Mesodermal cell (in vitro differentiated cells): ENCODE measurements around the gene GRB2.
A peak's percentile ranks its signal among the peaks of the same experiment; 100 is the strongest.

Source experiments
- H3K27ac ChIP-seq: 2 replicates; pipeline ENCODE4 v1.7.0; 2013; ENCODE audit warnings: mild to moderate bottlenecking, low read depth, low read length, moderate library complexity; ENCODE audit not compliant: severe bottlenecking
- H3K36me3 ChIP-seq: 2 replicates; pipeline ENCODE4 v1.7.1; 2013; ENCODE audit warnings: mild to moderate bottlenecking, low read length, moderate library complexity; ENCODE audit not compliant: control insufficient read depth, insufficient read depth
- H3K4me1 ChIP-seq: one replicate; pipeline ENCODE4 v1.7.1; 2013; ENCODE audit warnings: mild to moderate bottlenecking, low read length; ENCODE audit not compliant: insufficient read depth, control insufficient read depth, poor library complexity, severe bottlenecking
- H3K4me3 ChIP-seq: 2 replicates; pipeline ENCODE4 v1.7.0; 2013; ENCODE audit warnings: low read length, control low read depth, mild to moderate bottlenecking; ENCODE audit not compliant: insufficient read depth, poor library complexity, severe bottlenecking; ENCODE audit errors: extremely low read depth
- H3K9me3 ChIP-seq: 2 replicates; pipeline ENCODE4 v1.7.1; 2013; ENCODE audit warnings: mild to moderate bottlenecking, low read length, moderate library complexity; ENCODE audit not compliant: control insufficient read depth
- WGBS, 2 experiments: methylation state at CpG; one replicate each; pipeline ENCODE4 v1.1.5; 2013; ENCODE audit warnings: missing lambda C conversion rate in 2 of 2; ENCODE audit not compliant: insufficient coverage in 2 of 2; 5-methylcytosine and 5-hydroxymethylcytosine counted together

GRB2 gene

DNA sequence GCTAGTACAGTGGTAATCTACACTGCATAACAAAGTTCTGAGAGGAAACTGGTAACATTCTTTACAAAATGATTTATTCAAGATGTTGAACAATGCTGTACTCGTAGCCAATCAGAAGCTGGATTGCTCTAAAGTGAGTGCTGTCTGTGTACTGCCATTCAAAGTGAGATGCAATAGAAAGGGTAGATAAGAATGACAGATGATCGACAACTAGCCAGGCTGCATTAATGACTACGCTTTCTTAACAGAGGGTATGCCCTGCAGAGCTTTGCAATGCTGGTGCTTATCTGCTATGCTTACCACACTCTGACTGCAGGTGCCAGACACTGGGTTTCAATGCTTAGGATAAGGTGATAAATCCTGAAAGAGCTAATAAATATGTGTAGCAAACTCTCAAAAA, 70.2 kb downstream of the GRB2 start:
- WGBS, 2 experiments: 86 to 90% methylated on average over 3 of the region's 3 CpGs
- no peak overlapping the region for H3K27ac ChIP-seq
- no peak overlapping the region for H3K4me3 ChIP-seq
- H3K36me3 ChIP-seq: peaks cover 21% of the 10 kb centered on the region
- no peaks in the 10 kb centered on the region for H3K4me1 ChIP-seq
- no peaks in the 10 kb centered on the region for H3K9me3 ChIP-seq

DNA sequence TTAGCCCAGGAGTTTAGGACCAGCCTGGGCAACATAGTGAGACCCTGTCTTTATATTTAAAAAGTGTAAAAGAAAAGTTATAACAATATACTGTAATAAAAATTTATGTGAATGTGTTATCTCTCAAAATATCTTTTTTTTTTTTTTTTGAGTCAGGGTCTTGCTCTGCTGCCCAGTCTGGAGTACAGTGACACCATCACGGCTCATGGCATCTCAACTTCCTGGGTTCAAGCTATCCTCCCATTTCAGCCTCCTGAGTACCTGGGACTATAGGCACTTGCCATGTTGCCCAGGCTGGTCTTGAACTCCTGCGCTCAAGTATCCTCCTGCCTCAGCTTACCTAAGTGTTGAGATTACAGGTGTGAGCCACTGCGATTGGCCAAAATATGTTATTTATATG, 70.8 kb downstream of the GRB2 start:
- H3K27ac ChIP-seq: no peak overlapping the region
- H3K36me3 ChIP-seq: peaks cover 20% of the 10 kb centered on the region
- no peak overlapping the region for H3K4me3 ChIP-seq
- no peaks in the 10 kb centered on the region for H3K9me3 ChIP-seq
- no peaks in the 10 kb centered on the region for H3K4me1 ChIP-seq
- WGBS, 2 experiments: 90 to 96% methylated on average over 3 of the region's 3 CpGs

DNA sequence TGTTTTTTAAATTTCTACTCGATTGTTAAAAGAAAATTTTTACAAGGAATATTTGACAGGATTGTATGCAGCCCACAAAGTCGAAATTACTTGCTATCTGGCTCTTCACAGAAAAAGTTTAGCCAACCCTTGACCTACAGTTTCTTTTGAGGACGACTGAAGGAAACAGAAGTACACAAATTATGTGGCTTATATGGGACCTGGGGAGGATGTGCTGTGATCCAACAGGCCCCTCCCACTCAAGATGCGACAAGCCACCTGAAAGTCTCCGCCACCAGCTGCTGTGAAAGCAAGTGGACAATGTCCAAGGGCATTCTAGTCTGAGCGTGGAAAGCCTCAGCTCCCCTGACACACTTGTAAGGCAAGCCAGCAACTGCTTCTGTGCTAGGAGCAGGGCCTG, 73.8 kb downstream of the GRB2 start:
- 96 to 100% methylated on average over 4 of the region's 6 CpGs for WGBS, 2 experiments
- peaks cover 2% of the 10 kb centered on the region for H3K4me1 ChIP-seq

DNA sequence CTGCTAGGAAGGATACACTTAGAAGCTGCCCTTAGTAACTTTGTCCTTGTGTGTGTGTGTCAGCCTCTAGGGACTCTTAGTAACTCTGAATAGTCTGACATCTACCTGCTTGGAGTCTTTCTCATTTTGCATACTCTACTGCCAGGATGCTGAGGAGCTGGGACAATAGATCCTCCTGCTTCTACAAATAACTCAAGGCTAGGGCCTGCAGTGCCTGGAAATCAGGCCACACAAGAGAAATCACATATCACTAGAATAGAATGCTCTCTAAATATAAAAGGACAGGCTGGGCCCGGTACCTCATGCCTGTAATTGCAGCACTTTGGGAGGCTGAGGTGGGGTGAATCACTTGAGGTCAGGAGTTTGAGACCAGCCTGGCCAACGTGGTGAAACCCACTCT, 77.7 kb downstream of the GRB2 start:
- Histone ChIP-seq H3K9me3 (no peaks in the 10 kb centered on the region), H3K4me1 (peaks cover 15% of the 10 kb centered on the region), H3K36me3 (peaks cover 61% of the 10 kb centered on the region), H3K4me3 (no peak overlapping the region), H3K27ac (no peak overlapping the region)
- 60 to 71% methylated on average over 1 of the region's 2 CpGs for WGBS, 2 experiments

More for the DNA sequence above, 73.8 kb downstream of the GRB2 start:
- Histone ChIP-seq H3K36me3 (peaks cover 33% of the 10 kb centered on the region), H3K9me3 (no peaks in the 10 kb centered on the region), H3K4me3 (no peak overlapping the region), H3K27ac (no peak overlapping the region)

DNA sequence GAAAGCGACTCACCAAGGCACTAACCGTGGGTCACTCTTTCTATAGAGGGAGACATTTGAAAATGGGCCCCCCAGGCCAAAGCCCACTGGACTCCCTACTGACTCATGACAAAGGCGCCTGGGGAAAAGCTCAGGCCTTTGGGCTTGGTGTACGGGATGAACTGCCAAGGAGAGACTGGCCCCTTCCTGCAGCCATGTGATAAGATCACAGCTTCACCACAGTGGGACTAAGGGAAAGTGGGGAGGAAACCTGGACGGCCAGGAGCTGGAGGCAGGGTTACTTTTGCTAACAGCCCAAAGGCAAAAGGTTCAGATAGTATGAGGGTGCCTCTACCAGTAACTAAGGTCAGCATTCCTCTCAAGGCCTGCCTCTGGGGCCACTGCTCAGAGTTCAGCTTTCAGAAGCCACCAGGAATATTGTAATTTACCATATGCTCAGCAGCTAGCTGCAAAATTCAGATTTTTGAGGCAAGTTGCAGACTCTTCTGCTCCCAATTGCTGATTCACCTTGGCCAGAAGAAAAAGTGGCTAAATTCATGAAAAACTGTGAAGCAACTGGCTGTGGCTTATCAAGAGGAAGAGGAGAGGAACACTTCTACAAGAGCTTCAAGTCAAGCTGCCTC, 79.1 kb downstream of the GRB2 start:
- no peak overlapping the region for H3K4me3 ChIP-seq
- H3K27ac ChIP-seq: peak overlapping the region; percentile 62
- peaks cover 15% of the 10 kb centered on the region for H3K4me1 ChIP-seq
- H3K9me3 ChIP-seq: no peaks in the 10 kb centered on the region
- WGBS, 2 experiments: 70% methylated on average over 4 of the region's 5 CpGs; no CpG with 5 or more reads in 1 of the 2 experiments
- H3K36me3 ChIP-seq: peaks cover 69% of the 10 kb centered on the region

DNA sequence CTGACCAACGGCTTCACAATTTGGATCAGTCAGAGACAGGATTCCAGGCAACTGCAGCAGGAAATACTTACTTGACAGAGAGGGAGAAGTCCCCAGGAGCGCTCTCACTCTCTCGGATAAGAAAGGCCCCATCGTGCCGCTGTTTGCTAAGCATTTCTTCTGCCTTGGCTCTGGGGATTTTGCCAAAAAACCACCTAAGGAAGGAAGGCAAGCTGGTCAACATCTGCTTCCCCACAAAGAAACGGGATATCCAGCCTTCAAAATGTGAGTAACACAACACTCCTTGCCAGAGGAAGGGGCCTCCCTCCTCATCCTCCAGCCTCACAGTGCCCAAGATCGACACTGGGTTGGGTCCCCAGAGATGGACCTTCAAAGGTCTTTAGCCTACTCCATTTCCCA, 79.7 kb downstream of the GRB2 start:
- 88 to 93% methylated on average over 6 of the region's 7 CpGs for WGBS, 2 experiments
- Histone ChIP-seq H3K4me3 (no peak overlapping the region), H3K9me3 (no peaks in the 10 kb centered on the region), H3K4me1 (peaks cover 15% of the 10 kb centered on the region), H3K36me3 (peaks cover 69% of the 10 kb centered on the region), H3K27ac (peak overlapping the region; percentile 62)

DNA sequence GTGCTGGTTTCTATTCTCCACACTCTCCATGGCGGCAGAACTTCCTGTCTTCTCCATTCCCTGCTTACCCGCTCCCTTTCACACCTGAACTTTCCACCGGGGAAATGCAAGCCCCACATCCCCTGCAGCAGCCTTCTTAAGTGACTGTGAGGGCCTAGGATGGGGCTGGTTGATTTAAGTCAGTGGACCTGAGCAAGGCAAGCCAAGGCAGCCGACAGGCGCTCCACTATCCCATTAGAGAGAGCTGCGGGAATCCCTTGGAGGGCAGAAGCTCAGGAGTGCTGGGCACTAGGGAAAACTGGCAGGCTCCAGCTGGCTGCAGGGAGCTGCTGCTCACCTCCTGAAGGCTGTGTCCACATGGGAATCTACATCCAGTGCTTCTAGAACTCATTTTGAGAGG, 80.1 kb downstream of the GRB2 start:
- Histone ChIP-seq H3K4me3 (no peak overlapping the region), H3K27ac (peak overlapping the region; percentile 62), H3K4me1 (peaks cover 20% of the 10 kb centered on the region), H3K9me3 (no peaks in the 10 kb centered on the region), H3K36me3 (peaks cover 69% of the 10 kb centered on the region)
- 92 to 97% methylated on average over 3 to 5 of the region's 6 CpGs for WGBS, 2 experiments

DNA sequence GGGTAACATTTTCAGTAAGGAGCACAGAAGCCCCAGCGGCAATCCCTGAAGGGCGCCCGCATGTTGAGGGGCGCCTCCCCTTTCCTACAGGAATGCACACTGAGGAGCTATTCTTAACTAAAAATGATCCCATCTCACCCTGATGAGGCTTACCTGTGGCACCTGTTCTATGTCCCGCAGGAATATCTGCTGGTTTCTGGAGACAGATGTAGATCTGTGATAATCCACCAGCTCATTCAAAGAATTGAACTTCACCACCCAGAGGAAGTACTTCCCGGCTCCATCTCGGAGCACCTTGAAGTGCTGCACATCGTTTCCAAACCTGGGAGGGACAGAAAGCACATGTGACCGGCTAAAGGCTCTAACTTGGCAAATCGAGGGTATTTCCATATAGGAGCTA, 84.0 kb downstream of the GRB2 start:
- no peaks in the 10 kb centered on the region for H3K9me3 ChIP-seq
- H3K4me3 ChIP-seq: no peak overlapping the region
- 85 to 86% methylated on average over 9 of the region's 10 CpGs for whole genome bisulfite sequencing, 2 experiments
- H3K4me1 ChIP-seq: peaks cover 23% of the 10 kb centered on the region
- H3K36me3 ChIP-seq: peaks cover 77% of the 10 kb centered on the region
- no peak overlapping the region for H3K27ac ChIP-seq

DNA sequence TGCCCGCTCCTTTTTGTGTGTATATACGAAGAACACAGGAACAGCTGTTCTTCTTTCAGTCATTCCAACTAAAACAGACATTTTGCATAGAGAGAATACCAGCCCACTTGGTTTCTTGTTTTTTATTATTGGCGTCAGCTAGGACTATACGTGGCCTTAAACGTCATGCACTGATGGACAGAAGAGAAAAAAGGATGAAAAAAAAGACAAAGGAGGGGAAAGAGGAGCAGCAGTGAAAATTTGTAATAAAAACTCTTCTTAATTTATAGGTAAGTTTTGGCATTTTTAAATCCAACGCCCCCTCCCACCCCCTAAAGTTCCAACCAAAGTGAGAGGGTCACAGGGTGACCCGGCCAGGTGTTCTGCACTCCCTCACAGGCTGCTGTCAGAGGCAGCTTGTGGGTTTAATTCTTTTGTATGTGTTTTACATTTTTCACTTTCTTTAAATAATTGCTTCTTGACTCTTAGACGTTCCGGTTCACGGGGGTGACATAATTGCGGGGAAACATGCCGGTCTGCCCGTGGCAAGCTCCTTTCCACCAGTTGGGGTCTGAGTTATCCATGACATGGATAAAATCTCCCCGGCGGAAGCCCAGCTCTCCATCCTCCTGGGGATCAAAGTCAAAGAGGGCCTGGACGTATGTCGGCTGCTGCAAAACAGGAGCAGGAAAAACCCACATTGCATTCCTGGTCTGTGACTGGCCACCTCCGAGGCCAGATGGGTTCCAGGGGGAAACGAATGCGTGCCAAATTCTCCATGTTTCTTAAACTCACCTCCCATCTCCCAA, 85.4 kb downstream of the GRB2 start:
- 97 to 98% methylated on average over 13 to 18 of the region's 20 CpGs for WGBS, 2 experiments
- Histone ChIP-seq H3K4me1 (peaks cover 12% of the 10 kb centered on the region), H3K9me3 (no peaks in the 10 kb centered on the region), H3K4me3 (no peak overlapping the region), H3K27ac (no peak overlapping the region), H3K36me3 (peaks cover 71% of the 10 kb centered on the region)

DNA sequence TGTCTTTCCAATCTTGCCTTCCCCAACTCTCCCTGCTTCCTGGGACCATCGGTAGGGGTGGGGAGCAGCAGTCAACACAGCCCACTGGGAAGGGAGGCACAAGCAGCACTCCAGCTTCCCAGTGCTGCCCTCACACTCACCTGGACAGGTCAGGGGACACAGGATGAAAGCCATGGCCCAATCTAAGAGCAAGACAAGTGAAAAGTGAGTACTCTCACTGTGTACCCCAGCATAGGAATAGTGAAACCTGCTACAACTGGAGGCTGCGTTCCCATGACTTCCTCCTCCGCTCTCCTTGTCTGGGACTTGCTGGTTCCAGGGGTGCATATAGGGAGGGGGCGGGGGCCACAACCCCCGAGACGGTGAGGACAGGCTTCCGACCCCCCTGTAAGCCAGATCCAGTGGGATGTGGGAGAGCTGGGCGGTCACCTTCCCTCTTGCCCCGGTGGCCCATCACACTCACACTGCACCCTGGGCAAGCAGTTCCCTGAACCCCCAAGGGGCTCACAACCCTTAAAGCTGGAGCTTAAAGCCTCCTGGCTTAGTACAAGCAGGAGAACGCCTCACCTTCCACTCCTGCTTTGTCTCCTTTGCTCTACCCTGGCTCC, 86.8 kb downstream of the GRB2 start:
- peaks cover 58% of the 10 kb centered on the region for H3K36me3 ChIP-seq
- WGBS, 2 experiments: 98 to 100% methylated on average over 6 to 7 of the region's 10 CpGs
- H3K27ac ChIP-seq: no peak overlapping the region
- H3K4me3 ChIP-seq: no peak overlapping the region
- H3K9me3 ChIP-seq: no peaks in the 10 kb centered on the region
- H3K4me1 ChIP-seq: peaks cover 12% of the 10 kb centered on the region

DNA sequence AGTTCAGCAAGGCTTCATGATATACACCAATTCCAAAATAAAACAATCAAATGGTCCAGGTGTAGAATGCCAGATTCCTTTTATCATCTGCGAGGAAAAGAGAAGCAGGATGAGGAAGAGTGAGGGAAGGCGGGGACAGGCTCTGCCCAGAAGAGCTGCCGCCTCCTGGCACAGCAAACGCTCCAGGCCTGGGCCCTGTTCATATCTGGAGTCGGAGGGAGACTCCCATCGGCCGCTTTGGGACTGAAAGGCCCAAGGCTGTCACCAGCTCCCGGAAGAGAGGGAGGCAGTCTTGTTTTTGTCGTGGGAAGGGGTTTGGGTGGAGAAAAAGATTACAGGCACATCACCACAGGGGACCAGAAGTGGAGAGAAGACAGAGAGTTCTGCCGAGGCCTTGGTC, 87.3 kb downstream of the GRB2 start:
- Histone ChIP-seq H3K36me3 (peaks cover 53% of the 10 kb centered on the region), H3K4me3 (no peak overlapping the region), H3K4me1 (peaks cover 12% of the 10 kb centered on the region), H3K27ac (no peak overlapping the region), H3K9me3 (no peaks in the 10 kb centered on the region)
- 83 to 86% methylated on average over 8 to 10 of the region's 10 CpGs for WGBS, 2 experiments
